ENCODE data around the gene MGMT.

- TF ChIP-seq CTCF (IDR thresholded peaks at IDR 0.05; ENCODE audit: poor library complexity, severe bottlenecking) (no peak), POLR2AphosphoS5 (IDR thresholded peaks at IDR 0.05) (no peak)
Observed at GRCh38 chr10:129570185-129570584, 103.1 kb downstream of the MGMT start.

All from neural cell (in vitro differentiated cells).